SJCRH30 (cell line): ENCODE measurements around the gene LRRC32. TPM values are rescaled to one million over a fixed set of nuclear protein-coding genes. Genes with fewer than 3 reads are reported as not detected.

ENCODE experiments used
- DNase-seq, 2 experiments: peaks; one replicate each; pipeline ENCODE4 v3.0.0-alpha.2; 2015 to 2020
- H3K27ac ChIP-seq: fragments of 250-450 bp; sonication (Bioruptor Pico); 2 replicates; pipeline ENCODE4 v1.5.1; 2020; ENCODE audit warnings: mild to moderate bottlenecking, moderate library complexity
- H3K27me3 ChIP-seq: fragments of 250-450 bp; sonication (Bioruptor Pico); 2 replicates; pipeline ENCODE4 v1.5.1; 2020; ENCODE audit warnings: mild to moderate bottlenecking, moderate library complexity
- H3K36me3 ChIP-seq: fragments of 250-450 bp; sonication (Bioruptor Pico); 2 replicates; pipeline ENCODE4 v1.5.1; 2020; ENCODE audit warnings: mild to moderate bottlenecking, moderate library complexity
- H3K4me1 ChIP-seq: fragments of 250-450 bp; sonication (Bioruptor Pico); 2 replicates; pipeline ENCODE4 v1.5.1; 2020; ENCODE audit warnings: mild to moderate bottlenecking, moderate library complexity
- H3K4me3 ChIP-seq: fragments of 250-450 bp; sonication (Bioruptor Pico); 2 replicates; pipeline ENCODE4 v1.5.1; 2020; ENCODE audit warnings: mild to moderate bottlenecking, moderate library complexity
- H3K9me3 ChIP-seq: fragments of 250-450 bp; sonication (Bioruptor Pico); replicated peaks from 2 replicates; pipeline ENCODE4 v1.5.1; 2020; ENCODE audit warnings: mild to moderate bottlenecking, moderate library complexity
- total RNA-seq: library from RNA; depleted of rRNA; stranded (reverse); fragments of >200 nt; shearing (Covaris generic); gene quantifications from 2 replicates; pipeline ENCODE4 v1.2.3, GENCODE V29; 2014

LRRC32 gene
- total RNA-seq, 1 experiment from 2014 or later, result 0.30 TPM

GRCh38 chr11:76657187-76658170 lies 13.1 kb downstream of the LRRC32 start:
- no peak overlapping the region for H3K4me3 ChIP-seq
- H3K4me1 ChIP-seq, result peaks cover 7% of the 10 kb centered on the region
- H3K27ac ChIP-seq, result no peak overlapping the region
- no peaks in the 10 kb centered on the region for H3K36me3 ChIP-seq
- DNase-seq, result no peak
- H3K27me3 ChIP-seq, result no peaks in the 10 kb centered on the region
- no peaks in the 10 kb centered on the region for H3K9me3 ChIP-seq

- H3K27me3 ChIP-seq, result no peaks in the 10 kb centered on the region
- no peak overlapping the region for H3K4me3 ChIP-seq
- H3K9me3 ChIP-seq, result no peaks in the 10 kb centered on the region
- no peaks in the 10 kb centered on the region for H3K36me3 ChIP-seq
- DNase-seq, result no peak
- peaks cover 7% of the 10 kb centered on the region for H3K4me1 ChIP-seq
- H3K27ac ChIP-seq, result no peak overlapping the region
Observed at GRCh38 chr11:76656571-76657081, 13.9 kb downstream of the LRRC32 start.

GRCh38 chr11:76656050-76656531 lies 14.5 kb downstream of the LRRC32 start:
- DNase-seq, result no peak

GRCh38 chr11:76655501-76656049 lies 15.0 kb downstream of the LRRC32 start:
- Histone ChIP-seq H3K36me3 (no peaks in the 10 kb centered on the region), H3K9me3 (no peaks in the 10 kb centered on the region), H3K27ac (no peak overlapping the region), H3K4me3 (no peak overlapping the region), H3K27me3 (no peaks in the 10 kb centered on the region), H3K4me1 (peaks cover 7% of the 10 kb centered on the region)
- no peak for DNase-seq

More at GRCh38 chr11:76656050-76656531, 14.5 kb downstream of the LRRC32 start:
- Histone ChIP-seq H3K4me3 (no peak overlapping the region), H3K27me3 (no peaks in the 10 kb centered on the region), H3K36me3 (no peaks in the 10 kb centered on the region), H3K9me3 (no peaks in the 10 kb centered on the region), H3K27ac (no peak overlapping the region), H3K4me1 (peaks cover 7% of the 10 kb centered on the region)

- no peaks in the 10 kb centered on the region for H3K9me3 ChIP-seq
- no peaks in the 10 kb centered on the region for H3K36me3 ChIP-seq
- H3K27me3 ChIP-seq, result no peaks in the 10 kb centered on the region
- no peak for DNase-seq
- H3K4me1 ChIP-seq, result peaks cover 7% of the 10 kb centered on the region
- no peak overlapping the region for H3K27ac ChIP-seq
- H3K4me3 ChIP-seq, result no peak overlapping the region
Observed at GRCh38 chr11:76654980-76655379, 15.6 kb downstream of the LRRC32 start.

GRCh38 chr11:76654298-76654851 lies 16.2 kb downstream of the LRRC32 start:
- no peak for DNase-seq

GRCh38 chr11:76653674-76654284 lies 16.8 kb downstream of the LRRC32 start:
- no peak for DNase-seq
- no peaks in the 10 kb centered on the region for H3K9me3 ChIP-seq
- H3K27ac ChIP-seq, result no peak overlapping the region
- peaks cover 7% of the 10 kb centered on the region for H3K4me1 ChIP-seq
- no peaks in the 10 kb centered on the region for H3K36me3 ChIP-seq
- H3K27me3 ChIP-seq, result no peaks in the 10 kb centered on the region
- H3K4me3 ChIP-seq, result no peak overlapping the region

More at GRCh38 chr11:76654298-76654851, 16.2 kb downstream of the LRRC32 start:
- Histone ChIP-seq H3K27ac (no peak overlapping the region), H3K27me3 (no peaks in the 10 kb centered on the region), H3K4me1 (peaks cover 7% of the 10 kb centered on the region), H3K4me3 (no peak overlapping the region), H3K9me3 (no peaks in the 10 kb centered on the region), H3K36me3 (no peaks in the 10 kb centered on the region)

- Histone ChIP-seq H3K27ac (no peak overlapping the region), H3K9me3 (no peaks in the 10 kb centered on the region), H3K36me3 (no peaks in the 10 kb centered on the region), H3K27me3 (no peaks in the 10 kb centered on the region), H3K4me1 (peaks cover 4% of the 10 kb centered on the region), H3K4me3 (no peak overlapping the region)
- DNase-seq, result no peak
Observed at GRCh38 chr11:76653012-76653673, 17.4 kb downstream of the LRRC32 start.

- H3K27ac ChIP-seq, result no peak overlapping the region
- H3K27me3 ChIP-seq, result no peaks in the 10 kb centered on the region
- H3K4me1 ChIP-seq, result no peaks in the 10 kb centered on the region; the same call in 1 of the 2 replicates
- no peaks in the 10 kb centered on the region; the same call in 1 of the 2 replicates for H3K9me3 ChIP-seq
- no peaks in the 10 kb centered on the region for H3K36me3 ChIP-seq
- H3K4me3 ChIP-seq, result no peak overlapping the region
- no peak for DNase-seq
Observed at GRCh38 chr11:76649851-76650372, 20.6 kb downstream of the LRRC32 start.

- H3K4me1 ChIP-seq, result no peaks in the 10 kb centered on the region; the same call in 1 of the 2 replicates
- no peak overlapping the region for H3K4me3 ChIP-seq
- H3K27me3 ChIP-seq, result no peaks in the 10 kb centered on the region
- H3K9me3 ChIP-seq, result no peaks in the 10 kb centered on the region; the same call in 1 of the 2 replicates
- no peak overlapping the region for H3K27ac ChIP-seq
- no peaks in the 10 kb centered on the region for H3K36me3 ChIP-seq
- no peak for DNase-seq
Observed at GRCh38 chr11:76649011-76649410, 21.5 kb downstream of the LRRC32 start.

GRCh38 chr11:76648061-76648460 lies 22.5 kb downstream of the LRRC32 start:
- no peaks in the 10 kb centered on the region for H3K4me1 ChIP-seq
- no peak for DNase-seq

GRCh38 chr11:76646882-76647534 lies 23.5 kb downstream of the LRRC32 start:
- no peaks in the 10 kb centered on the region for H3K36me3 ChIP-seq

More at GRCh38 chr11:76648061-76648460, 22.5 kb downstream of the LRRC32 start:
- no peak overlapping the region for H3K27ac ChIP-seq
- no peaks in the 10 kb centered on the region for H3K36me3 ChIP-seq
- H3K9me3 ChIP-seq, result no peaks in the 10 kb centered on the region; the same call in 1 of the 2 replicates
- H3K4me3 ChIP-seq, result no peak overlapping the region
- no peaks in the 10 kb centered on the region for H3K27me3 ChIP-seq

GRCh38 chr11:76644591-76644990 lies 26.0 kb downstream of the LRRC32 start:
- H3K27ac ChIP-seq, result no peak overlapping the region
- DNase-seq, result no peak
- H3K9me3 ChIP-seq, result no peaks in the 10 kb centered on the region; the same call in 1 of the 2 replicates
- no peaks in the 10 kb centered on the region for H3K4me1 ChIP-seq
- H3K27me3 ChIP-seq, result no peaks in the 10 kb centered on the region
- H3K4me3 ChIP-seq, result no peak overlapping the region
- H3K36me3 ChIP-seq, result no peaks in the 10 kb centered on the region

More at GRCh38 chr11:76646882-76647534, 23.5 kb downstream of the LRRC32 start:
- Histone ChIP-seq H3K27me3 (no peaks in the 10 kb centered on the region), H3K27ac (no peak overlapping the region), H3K4me3 (no peak overlapping the region), H3K9me3 (no peaks in the 10 kb centered on the region; the same call in 1 of the 2 replicates), H3K4me1 (no peaks in the 10 kb centered on the region)
- DNase-seq, result no peak
